ENCODE results near the gene DDX11. TPM values are rescaled to one million over a fixed set of nuclear protein-coding genes. Genes with fewer than 3 reads are reported as not detected.
"Not testable (repeated sequence)": the region's sequence is repeated elsewhere in the genome, so short reads cannot be mapped to it uniquely, and the experiment has no call there.

The DDX11 gene
- total RNA-seq, 1 donor from 2014 or later: 12.8 TPM

DNA sequence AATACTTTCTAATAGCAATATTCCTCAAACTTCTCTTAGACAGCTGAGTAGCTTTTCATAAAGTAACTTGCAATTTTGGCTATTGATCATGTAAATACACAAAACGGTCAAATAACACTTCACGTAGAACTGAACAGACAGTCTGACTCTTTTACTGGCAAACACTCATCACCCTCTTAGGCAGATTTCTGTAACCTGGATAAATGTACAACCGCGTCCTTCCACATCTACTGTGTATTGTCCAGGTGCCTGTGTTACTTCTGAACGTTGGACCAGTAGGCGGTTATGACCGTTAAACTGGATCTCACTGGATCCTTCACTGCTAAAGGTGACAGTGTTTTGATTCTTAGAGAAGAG, 43.2 kb downstream of the DDX11 start:
- H3K4me1 ChIP-seq (ENCODE audit: insufficient read depth, low read length); DNase-seq (ENCODE audit: low read depth); H3K79me2 ChIP-seq (ENCODE audit: insufficient read depth, low read length); H3K9me3 ChIP-seq (ENCODE audit: insufficient read depth, low read depth, low read length); H3K4me1 Mint-ChIP-seq (ENCODE audit: low read depth, unreplicated experiment); FAIRE-seq; H3K4me3 Mint-ChIP-seq (ENCODE audit: unreplicated experiment); H3K9me3 Mint-ChIP-seq (ENCODE audit: unreplicated experiment); H3K27ac ChIP-seq (ENCODE audit: low read depth, low read length); H3K9ac ChIP-seq (ENCODE audit: low read length); H3K36me3 Mint-ChIP-seq (ENCODE audit: low read depth, unreplicated experiment); H2AFZ ChIP-seq (ENCODE audit: low read depth, low read length); H3K4me3 ChIP-seq (ENCODE audit: insufficient read depth, low read depth, low read length); H3K27ac Mint-ChIP-seq (ENCODE audit: unreplicated experiment); H3K36me3 ChIP-seq (ENCODE audit: insufficient read depth, low read length); H4K20me1 ChIP-seq (ENCODE audit: insufficient read depth, low read length): not testable (repeated sequence)
- Histone ChIP-seq H3K4me2 (ENCODE audit: low read length) (peak overlapping the region; percentile 89), H3K27me3 (ENCODE audit: insufficient read depth, low read length) (peaks cover 10% of the 10 kb centered on the region)
- H3K27me3 Mint-ChIP-seq (ENCODE audit: low read depth, unreplicated experiment): peaks cover 10% of the 10 kb centered on the region

DNA sequence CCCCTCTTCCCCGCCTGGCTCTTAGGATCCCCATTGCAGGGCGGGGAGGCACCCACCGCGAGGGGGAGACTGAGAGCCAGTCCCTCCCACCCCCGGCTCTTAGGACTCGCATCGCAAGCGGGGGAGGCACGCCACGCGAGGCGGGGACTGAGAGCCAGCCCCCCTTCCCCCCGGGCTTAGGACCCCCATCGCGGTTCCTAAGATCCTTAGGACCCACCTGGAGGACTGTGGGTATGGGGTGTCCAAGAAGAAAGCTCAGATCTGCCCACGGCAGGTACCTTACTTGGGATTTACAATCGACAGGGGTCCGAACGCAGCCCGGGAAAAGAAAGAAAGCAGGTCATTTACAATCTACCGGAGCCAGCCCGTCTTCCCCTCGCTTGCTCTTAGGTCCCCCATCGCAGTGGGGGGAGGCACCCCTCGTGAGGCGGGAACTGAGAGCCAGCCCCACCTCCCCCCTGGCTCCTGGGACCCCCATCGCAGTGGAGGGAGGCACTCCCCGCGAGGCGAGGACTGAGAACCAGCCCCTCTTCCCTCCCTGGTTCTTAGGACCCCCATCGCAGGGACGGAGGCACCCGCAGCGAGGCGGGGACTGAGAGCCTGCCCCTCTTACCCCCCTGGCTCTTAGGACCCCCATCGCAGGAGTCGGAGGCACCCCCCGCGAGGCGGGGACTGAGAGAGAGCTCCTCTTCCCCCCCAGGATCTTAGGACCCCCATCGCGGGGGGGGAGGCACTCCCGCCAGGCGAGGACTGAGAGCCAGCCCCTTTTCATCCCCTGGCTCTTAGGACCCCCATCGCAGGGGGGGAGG, 43.7 kb downstream of the DDX11 start:
- Histone ChIP-seq H3K9ac (ENCODE audit: low read length) (peak overlapping the region; percentile 71), H2AFZ (ENCODE audit: low read depth, low read length) (peak overlapping the region; percentile 66), H3K27ac (ENCODE audit: low read depth, low read length) (no peak overlapping the region), H3K27me3 (ENCODE audit: insufficient read depth, low read length) (peaks cover 10% of the 10 kb centered on the region), H3K4me2 (ENCODE audit: low read length) (peak overlapping the region; percentile 89), H3K4me3 (ENCODE audit: insufficient read depth, low read depth, low read length) (peak overlapping the region; percentile 39), H4K20me1 (ENCODE audit: insufficient read depth, low read length) (no peaks in the 10 kb centered on the region), H3K4me1 (ENCODE audit: insufficient read depth, low read length) (peaks cover 4% of the 10 kb centered on the region), H3K36me3 (ENCODE audit: insufficient read depth, low read length) (no peaks in the 10 kb centered on the region), H3K79me2 (ENCODE audit: insufficient read depth, low read length) (no peaks in the 10 kb centered on the region), H3K9me3 (ENCODE audit: insufficient read depth, low read depth, low read length) (no peaks in the 10 kb centered on the region)
- no peaks in the 10 kb centered on the region for H3K36me3 Mint-ChIP-seq (ENCODE audit: low read depth, unreplicated experiment)
- H3K27me3 Mint-ChIP-seq (ENCODE audit: low read depth, unreplicated experiment): peaks cover 10% of the 10 kb centered on the region
- no peaks in the 10 kb centered on the region for H3K4me1 Mint-ChIP-seq (ENCODE audit: low read depth, unreplicated experiment)
- H3K9me3 Mint-ChIP-seq (ENCODE audit: unreplicated experiment): no peaks in the 10 kb centered on the region
- peak overlapping the region; percentile 75 for H3K4me3 Mint-ChIP-seq (ENCODE audit: unreplicated experiment)
- FAIRE-seq (no peak), DNase-seq (ENCODE audit: low read depth) (peak; percentile 8)
- TF ChIP-seq EZH2 (IDR thresholded peaks at IDR 0.05; ENCODE audit: insufficient read depth, low read length): no peak
- TF ChIP-seq, protein P1, sequence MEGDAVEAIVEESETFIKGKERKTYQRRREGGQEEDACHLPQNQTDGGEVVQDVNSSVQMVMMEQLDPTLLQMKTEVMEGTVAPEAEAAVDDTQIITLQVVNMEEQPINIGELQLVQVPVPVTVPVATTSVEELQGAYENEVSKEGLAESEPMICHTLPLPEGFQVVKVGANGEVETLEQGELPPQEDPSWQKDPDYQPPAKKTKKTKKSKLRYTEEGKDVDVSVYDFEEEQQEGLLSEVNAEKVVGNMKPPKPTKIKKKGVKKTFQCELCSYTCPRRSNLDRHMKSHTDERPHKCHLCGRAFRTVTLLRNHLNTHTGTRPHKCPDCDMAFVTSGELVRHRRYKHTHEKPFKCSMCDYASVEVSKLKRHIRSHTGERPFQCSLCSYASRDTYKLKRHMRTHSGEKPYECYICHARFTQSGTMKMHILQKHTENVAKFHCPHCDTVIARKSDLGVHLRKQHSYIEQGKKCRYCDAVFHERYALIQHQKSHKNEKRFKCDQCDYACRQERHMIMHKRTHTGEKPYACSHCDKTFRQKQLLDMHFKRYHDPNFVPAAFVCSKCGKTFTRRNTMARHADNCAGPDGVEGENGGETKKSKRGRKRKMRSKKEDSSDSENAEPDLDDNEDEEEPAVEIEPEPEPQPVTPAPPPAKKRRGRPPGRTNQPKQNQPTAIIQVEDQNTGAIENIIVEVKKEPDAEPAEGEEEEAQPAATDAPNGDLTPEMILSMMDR (IDR thresholded peaks at IDR 0.05; ENCODE audit: insufficient read depth, low read depth, low read length): peak; percentile 34
- no peak overlapping the region for H3K27ac Mint-ChIP-seq (ENCODE audit: unreplicated experiment)

GRCh38 chr12:31118347-31119191, 44.9 kb downstream of the DDX11 start:
- Histone ChIP-seq H3K36me3 (ENCODE audit: insufficient read depth, low read length) (no peaks in the 10 kb centered on the region), H3K4me1 (ENCODE audit: insufficient read depth, low read length) (peaks cover 4% of the 10 kb centered on the region), H3K79me2 (ENCODE audit: insufficient read depth, low read length) (no peaks in the 10 kb centered on the region), H3K4me2 (ENCODE audit: low read length) (peak overlapping the region; percentile 89), H3K4me3 (ENCODE audit: insufficient read depth, low read depth, low read length) (peak overlapping the region; percentile 28), H3K27me3 (ENCODE audit: insufficient read depth, low read length) (peaks cover 10% of the 10 kb centered on the region), H3K9me3 (ENCODE audit: insufficient read depth, low read depth, low read length) (no peaks in the 10 kb centered on the region), H4K20me1 (ENCODE audit: insufficient read depth, low read length) (no peaks in the 10 kb centered on the region), H3K27ac (ENCODE audit: low read depth, low read length) (no peak overlapping the region), H2AFZ (ENCODE audit: low read depth, low read length) (peak overlapping the region; percentile 18), H3K9ac (ENCODE audit: low read length) (no peak overlapping the region)
- DNase-seq (ENCODE audit: low read depth) (no peak), FAIRE-seq (no peak)
- TF ChIP-seq, protein P1 (IDR thresholded peaks at IDR 0.05; ENCODE audit: insufficient read depth, low read depth, low read length): no peak
- TF ChIP-seq EZH2 (IDR thresholded peaks at IDR 0.05; ENCODE audit: insufficient read depth, low read length): peak; percentile 40
- H3K27me3 Mint-ChIP-seq (ENCODE audit: low read depth, unreplicated experiment): peaks cover 10% of the 10 kb centered on the region
- H3K27ac Mint-ChIP-seq (ENCODE audit: unreplicated experiment): no peak overlapping the region
- no peaks in the 10 kb centered on the region for H3K36me3 Mint-ChIP-seq (ENCODE audit: low read depth, unreplicated experiment)
- peak overlapping the region; percentile 69 for H3K4me3 Mint-ChIP-seq (ENCODE audit: unreplicated experiment)
- no peaks in the 10 kb centered on the region for H3K9me3 Mint-ChIP-seq (ENCODE audit: unreplicated experiment)
- H3K4me1 Mint-ChIP-seq (ENCODE audit: low read depth, unreplicated experiment): no peaks in the 10 kb centered on the region

Measured in astrocyte (in vitro differentiated cells and primary cell).